ENCODE measurements around the gene RENBP.
A peak's percentile ranks its signal among the peaks of the same experiment; 100 is the strongest.

Gene RENBP

GRCh38 chrX:153932220-153932915 is 12.1 kb downstream of the RENBP start:
- no peak for DNase-seq (ENCODE audit: low spot score)

- no peak for DNase-seq (ENCODE audit: low spot score)
Observed at GRCh38 chrX:153931748-153932147, 12.7 kb downstream of the RENBP start.

GRCh38 chrX:153931151-153931550 is 13.3 kb downstream of the RENBP start:
- no peak for DNase-seq (ENCODE audit: low spot score)

- DNase-seq (ENCODE audit: low spot score), result no peak
Observed at GRCh38 chrX:153930011-153930910, 14.2 kb downstream of the RENBP start.

- DNase-seq (ENCODE audit: low spot score), result no peak
Observed at GRCh38 chrX:153929576-153929975, 14.9 kb downstream of the RENBP start.

GRCh38 chrX:153928846-153929245 is 15.6 kb downstream of the RENBP start:
- DNase-seq (ENCODE audit: low spot score), result no peak

GRCh38 chrX:153927922-153928760 is 16.3 kb downstream of the RENBP start:
- peak; percentile 95 for DNase-seq (ENCODE audit: low spot score)

- DNase-seq (ENCODE audit: low spot score), result no peak
Observed at GRCh38 chrX:153927672-153927921, 16.8 kb downstream of the RENBP start.

- no peak for DNase-seq (ENCODE audit: low spot score)
Observed at GRCh38 chrX:153926858-153927671, 17.4 kb downstream of the RENBP start.

GRCh38 chrX:153926552-153926857 is 17.9 kb downstream of the RENBP start:
- no peak for DNase-seq (ENCODE audit: low spot score)

GRCh38 chrX:153925739-153926551 is 18.5 kb downstream of the RENBP start, which contains the start of gene ARHGAP4:
TSS of gene ARHGAP4 (minus strand) at chrX:153926264. CDS start at chrX:153926202, 62 bp downstream.
- no peak for DNase-seq (ENCODE audit: low spot score)

- no peak for DNase-seq (ENCODE audit: low spot score)
Observed at GRCh38 chrX:153925387-153925738, 19.1 kb downstream of the RENBP start.

- peak; percentile 31 for DNase-seq (ENCODE audit: low spot score)
Observed at GRCh38 chrX:153924149-153924861, 20.1 kb downstream of the RENBP start.

- peak; percentile 26 for DNase-seq (ENCODE audit: low spot score)
Observed at GRCh38 chrX:153922932-153923857, 21.2 kb downstream of the RENBP start.

GRCh38 chrX:153921511-153922446 is 22.7 kb downstream of the RENBP start:
- no peak for DNase-seq (ENCODE audit: low spot score)

GRCh38 chrX:153921070-153921469 is 23.4 kb downstream of the RENBP start:
- DNase-seq (ENCODE audit: low spot score), result no peak

- DNase-seq (ENCODE audit: low spot score), result no peak
Observed at GRCh38 chrX:153920546-153920945, 23.9 kb downstream of the RENBP start.

GRCh38 chrX:153919281-153919680 is 25.2 kb downstream of the RENBP start:
- no peak for DNase-seq (ENCODE audit: low spot score)
